HUES48 (cell line): ENCODE measurements around the gene MAPKBP1.

Experiments used
- H3K27ac ChIP-seq: one replicate; pipeline ENCODE4 v1.7.0; 2013; ENCODE audit warnings: low read depth, low read length, inconsistent platforms
- H3K27me3 ChIP-seq: 2 replicates; pipeline ENCODE4 v1.6.1; 2013; ENCODE audit warnings: mild to moderate bottlenecking, low read length; ENCODE audit not compliant: control insufficient read depth, insufficient read depth
- H3K36me3 ChIP-seq: 2 replicates; pipeline ENCODE4 v1.6.1; 2013; ENCODE audit warnings: low read length; ENCODE audit not compliant: control insufficient read depth, insufficient read depth
- H3K4me1 ChIP-seq: 2 replicates; pipeline ENCODE4 v1.6.1; 2013; ENCODE audit warnings: mild to moderate bottlenecking, low read length; ENCODE audit not compliant: control insufficient read depth, insufficient read depth
- H3K4me3 ChIP-seq: 2 replicates; pipeline ENCODE4 v1.5.1; 2013; ENCODE audit warnings: mild to moderate bottlenecking, low read depth, low read length
- H3K9ac ChIP-seq: 2 replicates; pipeline ENCODE4 v1.6.1; 2013; ENCODE audit warnings: mild to moderate bottlenecking, low read depth, low read length, moderate library complexity
- H3K9me3 ChIP-seq: 2 replicates; pipeline ENCODE4 v1.6.1; 2013; ENCODE audit warnings: low read length; ENCODE audit not compliant: control insufficient read depth, insufficient read depth

Gene MAPKBP1

DNA sequence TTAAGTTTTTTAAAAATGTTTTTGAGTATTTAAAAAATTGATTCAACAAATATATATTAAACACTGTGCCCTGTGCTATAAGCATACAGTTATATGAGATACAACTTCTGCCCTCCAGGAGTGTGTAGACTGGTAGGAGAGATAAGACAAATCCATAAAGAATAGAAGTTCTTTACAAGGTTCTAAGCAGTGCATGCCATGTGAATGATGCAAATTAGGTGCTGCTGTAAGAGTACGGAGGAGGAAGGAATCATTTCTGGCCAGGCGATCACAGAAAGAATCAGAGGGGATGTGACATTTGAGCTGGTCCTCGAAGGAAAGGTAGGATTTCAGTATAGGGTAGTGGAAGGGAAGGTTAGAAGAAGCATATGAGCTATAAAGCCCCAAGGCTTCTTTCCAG is 14.0 kb downstream of the MAPKBP1 start:
- peaks cover 32% of the 10 kb centered on the region for H3K4me1 ChIP-seq
- H3K4me3 ChIP-seq = no peak overlapping the region
- no peaks in the 10 kb centered on the region for H3K9me3 ChIP-seq
- H3K27ac ChIP-seq = no peak overlapping the region
- no peaks in the 10 kb centered on the region for H3K27me3 ChIP-seq
- no peaks in the 10 kb centered on the region for H3K36me3 ChIP-seq
- H3K9ac ChIP-seq = no peak overlapping the region

DNA sequence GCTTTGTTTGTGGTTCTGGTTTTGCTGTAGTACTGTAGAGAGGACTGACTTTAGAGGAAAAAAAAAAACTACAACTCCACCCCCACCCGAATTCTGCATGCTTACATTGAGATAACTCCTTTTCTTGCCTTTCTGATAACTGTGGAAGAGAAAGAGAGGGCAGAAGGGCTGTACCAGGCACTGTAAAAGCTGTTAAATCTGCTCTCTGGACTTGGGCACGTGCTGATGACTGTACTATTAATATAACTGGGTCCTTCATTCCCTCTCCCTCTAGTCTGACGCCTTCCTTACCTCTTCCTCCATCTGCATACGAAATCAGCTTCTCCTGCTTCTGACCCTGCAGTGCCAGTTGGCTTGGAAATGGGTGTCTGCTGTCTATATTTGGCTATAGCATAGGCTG is 15.0 kb downstream of the MAPKBP1 start:
- Histone ChIP-seq H3K9ac (0 out of 2 replicates have a peak overlapping the region, but pooled peaks have one; percentile 20), H3K9me3 (no peaks in the 10 kb centered on the region), H3K36me3 (no peaks in the 10 kb centered on the region), H3K4me1 (peaks cover 29% of the 10 kb centered on the region), H3K27ac (peak overlapping the region; percentile 66), H3K4me3 (no peak overlapping the region), H3K27me3 (no peaks in the 10 kb centered on the region)

DNA sequence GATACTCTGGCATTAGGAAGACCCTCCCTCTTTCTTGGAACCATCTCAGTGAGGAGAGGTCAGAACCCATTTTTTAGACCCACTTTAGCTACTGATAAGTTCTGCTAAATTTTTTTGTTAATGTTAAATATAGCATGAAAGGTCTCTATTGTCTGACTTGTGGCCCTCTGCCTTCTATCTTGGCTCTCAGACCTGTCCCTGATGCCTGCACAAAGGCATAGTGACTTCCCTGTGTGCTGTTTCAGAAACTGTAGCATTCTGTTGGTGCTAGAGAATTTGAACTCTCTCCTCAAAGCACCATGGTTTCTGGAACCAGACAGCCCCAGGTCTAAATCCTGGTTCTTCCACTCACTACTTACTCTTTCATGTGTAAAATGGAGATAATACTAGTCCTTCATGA is 15.4 kb downstream of the MAPKBP1 start:
- Histone ChIP-seq H3K27ac (peak overlapping the region; percentile 66), H3K4me3 (no peak overlapping the region), H3K9me3 (no peaks in the 10 kb centered on the region), H3K36me3 (no peaks in the 10 kb centered on the region), H3K27me3 (no peaks in the 10 kb centered on the region), H3K4me1 (peaks cover 29% of the 10 kb centered on the region), H3K9ac (0 out of 2 replicates have a peak overlapping the region, but pooled peaks have one; percentile 20)

DNA sequence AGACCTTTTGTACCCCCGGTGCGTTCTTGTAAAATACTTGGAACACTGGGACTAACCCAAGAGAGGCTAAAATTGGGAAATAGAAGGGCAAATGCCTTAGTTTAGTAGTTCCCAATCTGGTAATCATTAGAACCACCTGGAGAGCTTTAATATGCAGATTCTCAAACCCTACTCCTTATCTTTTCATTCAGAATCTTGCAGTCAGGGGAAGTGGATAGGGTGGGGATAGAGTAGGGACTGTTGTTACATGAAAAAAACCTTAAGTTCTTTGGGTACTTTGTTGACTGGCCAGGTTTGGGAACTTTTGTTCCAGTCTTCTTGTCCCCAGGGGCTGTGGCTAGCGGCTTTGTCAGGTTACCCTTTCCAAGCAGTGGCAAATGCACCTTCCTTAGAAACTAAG is 15.9 kb downstream of the MAPKBP1 start:
- no peaks in the 10 kb centered on the region for H3K27me3 ChIP-seq
- H3K4me1 ChIP-seq = peaks cover 29% of the 10 kb centered on the region
- no peaks in the 10 kb centered on the region for H3K36me3 ChIP-seq
- H3K9me3 ChIP-seq = no peaks in the 10 kb centered on the region
- H3K9ac ChIP-seq = peak overlapping the region; percentile 12; the same call in 1 of the 2 replicates
- H3K4me3 ChIP-seq = no peak overlapping the region
- H3K27ac ChIP-seq = peak overlapping the region; percentile 66

DNA sequence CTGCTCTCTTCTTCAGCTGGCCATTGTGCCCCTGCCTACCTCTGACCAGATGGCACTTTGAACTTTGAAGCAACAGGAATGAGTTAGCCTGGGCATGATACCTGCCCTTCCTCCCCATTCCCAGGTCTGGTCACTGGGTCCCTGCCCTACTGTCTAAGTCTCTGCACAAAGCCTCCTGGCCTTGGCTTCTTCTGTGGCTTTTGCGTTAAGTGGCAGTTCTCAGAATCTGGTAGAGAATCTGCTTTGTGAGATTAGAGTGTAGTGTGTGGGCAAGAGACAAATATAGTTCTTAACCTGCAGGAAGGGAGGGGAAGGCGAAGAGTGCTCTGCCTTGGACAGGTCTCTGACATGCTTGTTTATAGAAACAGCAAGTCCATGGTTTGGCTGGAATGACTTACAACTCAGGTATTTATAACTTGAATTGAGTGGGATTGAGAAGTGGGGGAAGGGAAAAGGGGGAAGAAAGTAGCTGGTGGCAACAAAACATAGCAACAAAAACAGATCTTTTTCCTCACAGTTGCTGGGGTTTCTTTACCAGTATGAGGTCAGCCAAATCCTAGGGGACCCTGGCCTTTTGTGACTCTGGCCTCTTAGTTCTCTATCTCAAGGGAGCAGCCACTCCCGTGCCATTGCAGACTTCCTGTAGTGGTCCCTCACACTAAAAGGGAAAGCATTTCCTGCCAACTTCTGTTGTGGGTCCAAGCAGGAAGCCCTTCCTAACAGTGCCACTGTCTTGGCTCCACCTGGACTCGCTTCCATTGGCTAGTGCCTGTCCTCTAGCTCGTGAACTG is 16.7 kb downstream of the MAPKBP1 start:
- Histone ChIP-seq H3K27me3 (no peaks in the 10 kb centered on the region), H3K9me3 (no peaks in the 10 kb centered on the region), H3K27ac (peak overlapping the region; percentile 66), H3K36me3 (no peaks in the 10 kb centered on the region), H3K4me3 (no peak overlapping the region), H3K9ac (no peak overlapping the region; the same call in 1 of the 2 replicates), H3K4me1 (peaks cover 29% of the 10 kb centered on the region)

DNA sequence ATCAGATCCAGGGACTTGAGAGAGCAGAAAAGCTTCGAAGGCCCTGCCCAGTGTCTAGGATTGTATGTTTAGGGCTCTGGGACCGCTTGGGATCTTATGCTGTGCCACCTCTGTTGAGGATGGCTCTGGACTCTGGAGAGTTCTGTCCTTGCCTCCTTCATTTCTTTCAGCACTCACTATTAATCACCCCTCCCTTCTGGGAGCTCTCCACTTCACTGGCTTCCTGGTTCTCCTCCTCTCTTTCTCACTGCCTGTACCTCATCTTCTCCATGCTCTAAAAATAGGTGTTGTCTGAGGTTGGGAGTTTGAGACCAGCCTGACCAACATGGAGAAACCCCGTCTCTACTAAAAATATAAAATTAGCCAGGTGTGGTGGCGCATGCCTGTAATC is 17.3 kb downstream of the MAPKBP1 start:
- no peaks in the 10 kb centered on the region for H3K27me3 ChIP-seq
- no peak overlapping the region for H3K9ac ChIP-seq
- peak overlapping the region; percentile 66 for H3K27ac ChIP-seq
- no peaks in the 10 kb centered on the region for H3K36me3 ChIP-seq
- no peak overlapping the region for H3K4me3 ChIP-seq
- H3K9me3 ChIP-seq = no peaks in the 10 kb centered on the region
- peaks cover 29% of the 10 kb centered on the region for H3K4me1 ChIP-seq

DNA sequence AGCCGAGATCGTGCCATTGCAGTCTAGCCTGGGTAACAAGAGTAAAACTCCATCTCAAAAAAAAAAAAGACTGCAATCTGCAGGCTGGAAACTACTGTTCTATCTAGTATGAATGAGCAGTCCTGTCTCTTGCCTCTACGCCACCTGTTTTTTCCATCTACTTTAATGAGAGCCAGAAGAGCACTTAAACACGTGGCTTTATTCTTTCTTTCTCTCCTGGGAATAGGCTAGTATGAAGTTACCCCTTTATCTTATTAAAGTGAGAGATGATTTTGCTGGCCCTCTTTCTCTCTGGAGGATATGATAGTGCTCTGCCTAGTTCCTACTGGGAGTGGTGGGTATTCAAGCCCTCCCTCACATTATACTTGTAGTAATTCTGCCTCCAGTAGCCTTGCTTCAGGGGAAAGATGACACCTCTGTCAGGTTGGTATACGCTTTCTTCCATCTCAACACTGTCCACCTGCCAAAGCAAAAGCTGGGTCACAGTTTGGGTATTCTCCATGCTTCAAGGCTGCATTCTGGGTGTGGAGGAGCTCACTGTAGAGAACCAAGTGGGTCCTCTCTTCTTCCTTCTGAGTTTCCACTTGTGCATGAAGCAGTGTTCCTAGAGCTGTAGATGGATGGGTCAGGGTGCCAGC is 17.8 kb downstream of the MAPKBP1 start:
- Histone ChIP-seq H3K9me3 (no peaks in the 10 kb centered on the region), H3K9ac (no peak overlapping the region), H3K27ac (no peak overlapping the region), H3K36me3 (no peaks in the 10 kb centered on the region), H3K4me3 (no peak overlapping the region), H3K27me3 (no peaks in the 10 kb centered on the region), H3K4me1 (peaks cover 29% of the 10 kb centered on the region)

DNA sequence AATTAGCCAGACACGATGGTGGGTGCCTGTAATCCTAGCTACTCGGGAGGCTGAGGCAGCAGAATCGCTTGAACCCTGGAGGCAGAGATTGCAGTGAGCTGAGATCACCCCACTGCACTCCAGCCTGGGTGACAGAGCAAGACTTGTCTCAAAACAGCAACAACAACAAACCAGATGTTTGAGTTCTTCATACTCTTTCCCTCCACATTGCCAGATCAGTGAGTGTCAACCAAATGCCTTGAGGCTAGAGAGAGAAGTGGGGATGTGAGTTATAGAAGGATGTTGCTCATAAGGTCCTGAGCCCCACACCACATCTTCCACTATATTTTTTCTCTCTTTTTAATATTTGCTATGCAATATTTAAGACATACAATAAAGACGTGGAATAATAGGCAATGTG is 19.8 kb downstream of the MAPKBP1 start:
- Histone ChIP-seq H3K9ac (no peak overlapping the region), H3K9me3 (no peaks in the 10 kb centered on the region), H3K27me3 (no peaks in the 10 kb centered on the region), H3K27ac (no peak overlapping the region), H3K4me3 (no peak overlapping the region), H3K36me3 (no peaks in the 10 kb centered on the region), H3K4me1 (peaks cover 25% of the 10 kb centered on the region)

DNA sequence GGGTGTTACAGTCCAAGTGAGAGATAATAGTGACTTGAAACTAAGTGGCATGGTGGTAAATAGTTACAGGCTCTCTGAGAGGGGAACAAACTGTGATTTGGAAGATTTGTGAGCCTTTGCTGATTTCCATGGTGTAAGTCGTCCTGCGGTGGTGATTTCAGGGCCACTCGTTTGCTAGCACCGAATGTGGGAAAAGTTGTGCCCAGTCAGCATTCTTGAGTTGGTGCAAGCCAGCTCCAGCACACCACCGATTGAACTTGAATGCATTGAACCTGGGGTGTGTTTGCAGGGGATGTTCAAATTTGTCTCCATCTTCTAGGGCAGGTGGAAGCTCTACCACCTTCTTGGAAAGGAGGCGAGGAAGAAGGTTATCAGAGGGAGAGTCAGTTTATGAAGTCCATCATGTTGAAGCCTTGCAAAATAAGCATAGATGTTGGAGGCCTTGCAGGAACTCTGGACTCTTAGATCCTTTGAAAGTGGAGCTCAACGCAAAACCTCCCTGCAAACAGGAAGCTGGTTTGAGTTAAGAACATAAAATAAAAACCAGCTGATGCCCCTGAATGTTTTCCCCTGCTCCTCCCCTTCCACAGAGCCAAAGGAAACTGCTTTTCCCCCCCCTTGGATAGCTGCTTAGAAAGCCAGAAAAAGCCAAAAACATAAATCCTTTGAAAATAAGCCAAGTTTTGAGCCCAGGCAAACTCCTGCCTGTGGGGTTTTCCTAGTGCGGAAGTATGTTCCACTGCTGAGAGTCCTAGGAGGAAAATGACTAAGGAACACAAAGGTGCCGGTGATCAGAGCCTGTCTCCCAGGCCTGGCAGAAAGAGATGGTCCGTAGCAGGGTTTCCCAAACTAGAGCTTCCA is 21.9 kb downstream of the MAPKBP1 start:
- Histone ChIP-seq H3K4me3 (no peak overlapping the region), H3K27ac (no peak overlapping the region), H3K9me3 (no peaks in the 10 kb centered on the region), H3K27me3 (no peaks in the 10 kb centered on the region), H3K36me3 (no peaks in the 10 kb centered on the region), H3K4me1 (peaks cover 4% of the 10 kb centered on the region), H3K9ac (no peak overlapping the region)

DNA sequence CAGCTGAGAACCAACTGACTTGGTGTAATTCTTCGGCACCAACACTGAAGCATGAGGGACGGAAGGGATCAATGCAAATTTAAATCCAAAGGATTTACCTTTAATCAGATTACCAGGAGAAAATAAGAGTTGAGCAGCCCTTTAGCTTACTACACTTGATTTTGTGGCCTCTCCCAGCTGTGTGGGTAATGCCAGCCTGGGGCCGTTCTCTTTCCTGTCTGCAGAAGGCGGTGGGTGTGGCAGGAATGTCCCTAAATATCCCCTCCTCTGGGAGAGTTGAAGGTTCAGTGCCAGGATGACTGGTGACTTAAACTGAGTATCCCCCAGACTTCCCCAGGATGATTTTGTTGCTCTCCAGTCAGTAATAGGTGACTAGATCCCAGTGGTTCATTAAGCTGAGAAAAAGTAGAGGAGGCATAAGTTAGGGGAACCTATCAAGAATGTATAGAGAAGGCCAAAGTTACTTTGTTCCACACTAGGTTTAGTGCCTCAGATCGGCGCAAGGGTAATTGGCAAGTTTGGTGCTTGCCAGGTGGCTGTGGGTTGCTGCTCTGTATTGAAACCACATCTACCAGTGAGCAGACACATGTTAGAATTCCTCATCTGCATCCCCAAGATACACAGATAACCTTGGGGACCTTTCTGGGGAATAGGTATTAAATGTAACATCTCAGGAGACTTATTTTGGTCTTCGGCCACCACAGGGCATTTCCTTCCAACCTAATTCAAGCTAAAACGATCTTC is 23.1 kb downstream of the MAPKBP1 start:
- H3K4me3 ChIP-seq = no peak overlapping the region

More for the DNA sequence above, 23.1 kb downstream of the MAPKBP1 start:
- Histone ChIP-seq H3K9me3 (no peaks in the 10 kb centered on the region), H3K4me1 (no peaks in the 10 kb centered on the region), H3K9ac (no peak overlapping the region), H3K27ac (no peak overlapping the region), H3K36me3 (no peaks in the 10 kb centered on the region), H3K27me3 (no peaks in the 10 kb centered on the region)
